MM.1S (cell line): ENCODE data around the gene LTB.

Experiments used
- EZH2 ChIP-seq: fragments of 300-600 bp; sonication (generic); optimal IDR thresholded peaks from 2 replicates; pipeline ENCODE3; 2017; ENCODE audit warnings: low read depth, mild to moderate bottlenecking, antibody characterized with exemption, low read length, mixed read lengths
- EZH2phosphoT487 ChIP-seq: fragments of 300-600 bp; sonication (generic); IDR thresholded peaks from 2 replicates; pipeline ENCODE4 v1.6.1; 2018; ENCODE audit warnings: antibody characterized with exemption, low read length
- TF ChIP-seq, protein P1 (sequence below): fragments of 300-600 bp; sonication (generic); IDR thresholded peaks from 2 replicates; pipeline ENCODE4 v1.5.1; 2016; ENCODE audit warnings: antibody characterized with exemption, low read length, mixed read lengths

DNA sequence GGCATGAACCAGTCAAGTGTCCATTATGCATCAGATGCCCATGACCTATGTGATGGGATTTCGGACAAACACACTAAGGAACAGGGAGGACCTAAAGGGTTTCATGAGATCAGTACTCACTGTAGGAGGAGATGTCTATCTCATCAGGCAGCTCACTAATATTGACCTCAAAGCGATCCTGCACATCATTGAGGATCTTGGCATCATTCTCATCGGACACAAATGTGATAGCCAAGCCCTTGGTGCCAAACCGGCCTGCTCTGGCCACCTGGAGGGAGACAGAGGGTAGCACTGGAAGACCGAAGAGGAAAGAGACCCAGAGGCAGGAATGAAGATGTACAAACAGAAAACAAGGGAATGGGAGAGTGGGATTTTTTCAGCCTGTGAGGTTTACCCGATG, 51.6 kb downstream of the LTB start:
- TF ChIP-seq, protein P1, sequence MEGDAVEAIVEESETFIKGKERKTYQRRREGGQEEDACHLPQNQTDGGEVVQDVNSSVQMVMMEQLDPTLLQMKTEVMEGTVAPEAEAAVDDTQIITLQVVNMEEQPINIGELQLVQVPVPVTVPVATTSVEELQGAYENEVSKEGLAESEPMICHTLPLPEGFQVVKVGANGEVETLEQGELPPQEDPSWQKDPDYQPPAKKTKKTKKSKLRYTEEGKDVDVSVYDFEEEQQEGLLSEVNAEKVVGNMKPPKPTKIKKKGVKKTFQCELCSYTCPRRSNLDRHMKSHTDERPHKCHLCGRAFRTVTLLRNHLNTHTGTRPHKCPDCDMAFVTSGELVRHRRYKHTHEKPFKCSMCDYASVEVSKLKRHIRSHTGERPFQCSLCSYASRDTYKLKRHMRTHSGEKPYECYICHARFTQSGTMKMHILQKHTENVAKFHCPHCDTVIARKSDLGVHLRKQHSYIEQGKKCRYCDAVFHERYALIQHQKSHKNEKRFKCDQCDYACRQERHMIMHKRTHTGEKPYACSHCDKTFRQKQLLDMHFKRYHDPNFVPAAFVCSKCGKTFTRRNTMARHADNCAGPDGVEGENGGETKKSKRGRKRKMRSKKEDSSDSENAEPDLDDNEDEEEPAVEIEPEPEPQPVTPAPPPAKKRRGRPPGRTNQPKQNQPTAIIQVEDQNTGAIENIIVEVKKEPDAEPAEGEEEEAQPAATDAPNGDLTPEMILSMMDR = no peak
- no peak for TF ChIP-seq EZH2phosphoT487
- TF ChIP-seq EZH2 = no peak
